PFSK-1 (cell line): Measurements from ENCODE around the gene PIK3C3.

Experiments used
- POLR2AphosphoS5 ChIP-seq: IDR thresholded peaks from 2 replicates; pipeline ENCODE4 v1.6.1; 2012; ENCODE audit warnings: low read depth, mild to moderate bottlenecking, control low read depth, low read length, moderate library complexity
- SIN3A ChIP-seq: IDR thresholded peaks from 2 replicates; pipeline ENCODE4 v1.6.1; 2012; ENCODE audit warnings: mild to moderate bottlenecking, low read length, moderate library complexity, borderline replicate concordance; ENCODE audit not compliant: insufficient read depth

DNA sequence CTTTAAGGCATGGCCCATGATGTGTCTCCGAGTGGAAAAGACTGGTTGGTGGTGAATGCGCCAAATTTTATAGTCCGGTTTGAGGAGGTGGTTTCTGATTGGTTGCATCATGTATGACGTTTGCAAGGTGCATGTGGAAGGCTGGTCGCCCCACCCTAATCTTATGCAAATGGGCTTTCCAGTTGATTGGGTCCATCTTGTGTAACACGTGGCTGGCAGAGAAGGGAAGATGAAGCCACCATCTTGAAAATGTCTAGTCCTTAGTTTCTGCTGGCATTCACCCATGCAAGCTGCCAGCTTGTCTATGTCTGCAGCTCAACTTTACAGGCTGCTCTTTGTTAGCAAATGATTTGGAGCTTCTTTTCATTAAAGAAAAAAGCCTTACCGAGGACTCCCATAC, 132.2 kb downstream of the PIK3C3 start:
- no peak for TF ChIP-seq SIN3A
- TF ChIP-seq POLR2AphosphoS5, result no peak
